Bronchial epithelial cell (primary cell): Measurements from ENCODE around the gene ADTRP. TPM values are rescaled to one million over a fixed set of nuclear protein-coding genes. Genes with fewer than 3 reads are reported as not detected.
"Not testable (repeated sequence)": the region's sequence is repeated elsewhere in the genome, so short reads cannot be mapped to it uniquely, and the experiment has no call there.

Source experiments
- DNase-seq: peaks from one replicate; pipeline ENCODE4 v3.0.0-alpha.2; 2010; ENCODE audit warnings: low read depth
- FAIRE-seq: peaks from 2 replicates; lab custom pipeline; 2011; peaks lifted over from hg19 to GRCh38; lab: Jason Lieb, UNC
- H3K27me3 ChIP-seq: 2 replicates; pipeline ENCODE4 v1.5.1; 2011; ENCODE audit warnings: low read length; ENCODE audit not compliant: control insufficient read depth, insufficient read depth
- H3K36me3 ChIP-seq: 2 replicates; pipeline ENCODE4 v1.5.1; 2011; ENCODE audit warnings: low read length; ENCODE audit not compliant: control insufficient read depth, insufficient read depth
- H3K4me3 ChIP-seq: 2 replicates; pipeline ENCODE4 v1.5.1; 2011; ENCODE audit warnings: mild to moderate bottlenecking, low read depth, low read length, control low read depth
- total RNA-seq: library from RNA; depleted of rRNA; stranded (reverse); fragments of >200 nt; gene quantifications from 2 replicates; pipeline ENCODE4 v1.2.1, GENCODE V29; 2014
- TF ChIP-seq, protein P1 (sequence below): IDR thresholded peaks from 2 replicates; pipeline ENCODE4 v1.5.1; 2011; ENCODE audit warnings: mild to moderate bottlenecking, moderate library complexity, low read length, control low read depth, inconsistent platforms; ENCODE audit not compliant: insufficient read depth, severe bottlenecking

ADTRP gene
- total RNA-seq, 1 donor from 2014 or later, result 17.6 TPM

- FAIRE-seq (no peak), DNase-seq (peak; percentile 41)
- TF ChIP-seq, protein P1, sequence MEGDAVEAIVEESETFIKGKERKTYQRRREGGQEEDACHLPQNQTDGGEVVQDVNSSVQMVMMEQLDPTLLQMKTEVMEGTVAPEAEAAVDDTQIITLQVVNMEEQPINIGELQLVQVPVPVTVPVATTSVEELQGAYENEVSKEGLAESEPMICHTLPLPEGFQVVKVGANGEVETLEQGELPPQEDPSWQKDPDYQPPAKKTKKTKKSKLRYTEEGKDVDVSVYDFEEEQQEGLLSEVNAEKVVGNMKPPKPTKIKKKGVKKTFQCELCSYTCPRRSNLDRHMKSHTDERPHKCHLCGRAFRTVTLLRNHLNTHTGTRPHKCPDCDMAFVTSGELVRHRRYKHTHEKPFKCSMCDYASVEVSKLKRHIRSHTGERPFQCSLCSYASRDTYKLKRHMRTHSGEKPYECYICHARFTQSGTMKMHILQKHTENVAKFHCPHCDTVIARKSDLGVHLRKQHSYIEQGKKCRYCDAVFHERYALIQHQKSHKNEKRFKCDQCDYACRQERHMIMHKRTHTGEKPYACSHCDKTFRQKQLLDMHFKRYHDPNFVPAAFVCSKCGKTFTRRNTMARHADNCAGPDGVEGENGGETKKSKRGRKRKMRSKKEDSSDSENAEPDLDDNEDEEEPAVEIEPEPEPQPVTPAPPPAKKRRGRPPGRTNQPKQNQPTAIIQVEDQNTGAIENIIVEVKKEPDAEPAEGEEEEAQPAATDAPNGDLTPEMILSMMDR, result no peak
- H3K4me3 ChIP-seq, result no peak overlapping the region
- no peaks in the 10 kb centered on the region for H3K36me3 ChIP-seq
- no peaks in the 10 kb centered on the region for H3K27me3 ChIP-seq
These were observed 25.0 kb upstream of the ADTRP start for GRCh38 chr6:11803591-11803971.

- Histone ChIP-seq H3K36me3 (no peaks in the 10 kb centered on the region), H3K4me3 (no peak overlapping the region), H3K27me3 (no peaks in the 10 kb centered on the region)
- TF ChIP-seq, protein P1, result no peak
- no peak for FAIRE-seq
- DNase-seq, result no peak
These were observed 24.4 kb upstream of the ADTRP start for GRCh38 chr6:11802886-11803590.

- not testable (repeated sequence) for DNase-seq, FAIRE-seq, H3K36me3 ChIP-seq, H3K27me3 ChIP-seq, H3K4me3 ChIP-seq
These were observed 21.9 kb upstream of the ADTRP start for GRCh38 chr6:11800531-11800930.

GRCh38 chr6:11798538-11798937, 19.9 kb upstream of the ADTRP start:
- TF ChIP-seq, protein P1, result no peak
- no peak overlapping the region for H3K4me3 ChIP-seq
- no peak for FAIRE-seq
- H3K36me3 ChIP-seq, result no peaks in the 10 kb centered on the region
- no peak for DNase-seq
- no peaks in the 10 kb centered on the region for H3K27me3 ChIP-seq

DNA sequence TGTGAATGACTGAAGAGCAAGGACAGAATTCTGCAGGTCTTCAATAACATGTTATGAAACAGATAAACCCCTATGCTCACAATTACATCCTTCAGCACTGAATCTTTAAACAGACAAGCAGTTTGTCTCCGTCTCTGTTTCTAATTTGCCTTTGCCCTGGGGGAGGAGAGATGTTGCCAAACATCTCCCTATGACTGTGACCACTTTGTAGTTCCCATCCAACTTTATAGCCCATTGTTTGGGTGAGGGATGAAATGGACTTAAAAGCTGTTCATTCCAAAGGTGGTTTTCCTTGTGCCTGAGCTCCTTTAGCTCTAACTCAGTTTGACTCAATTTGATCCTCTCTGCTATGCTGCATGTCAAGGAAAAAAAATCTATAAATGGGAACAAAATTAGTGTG, 19.5 kb upstream of the ADTRP start:
- no peak for DNase-seq
- Histone ChIP-seq H3K27me3 (no peaks in the 10 kb centered on the region), H3K36me3 (no peaks in the 10 kb centered on the region), H3K4me3 (no peak overlapping the region)
- TF ChIP-seq, protein P1, result no peak
- no peak for FAIRE-seq

- H3K4me3 ChIP-seq, result no peak overlapping the region
- FAIRE-seq (no peak), DNase-seq (no peak)
- no peaks in the 10 kb centered on the region for H3K36me3 ChIP-seq
- TF ChIP-seq, protein P1, result no peak
- H3K27me3 ChIP-seq, result no peaks in the 10 kb centered on the region
These were observed 18.2 kb upstream of the ADTRP start for GRCh38 chr6:11796829-11797228.
